ENCODE measurements around the gene LGALS14. TPM values are rescaled to one million over a fixed set of nuclear protein-coding genes. Genes with fewer than 3 reads are reported as not detected.
"Not testable (repeated sequence)": the region's sequence is repeated elsewhere in the genome, so short reads cannot be mapped to it uniquely, and the experiment has no call there.

LGALS14 gene
- total RNA-seq, 4 donors from 2014 or later, result not detected

- no peak for ATAC-seq
- peaks cover 0 to 15% (median 0%) of the 10 kb centered on the region in 3 donors for H3K4me1 ChIP-seq
These were observed 22.9 kb upstream of the LGALS14 start for GRCh38 chr19:39681416-39681815.

GRCh38 chr19:39684267-39684666 is 20.0 kb upstream of the LGALS14 start:
- Histone ChIP-seq H3K4me3 (no peak overlapping the region), H3K27ac (no peak overlapping the region), H3K36me3 (no peaks in the 10 kb centered on the region), H3K27me3 (peaks cover 4% of the 10 kb centered on the region), H3K4me1 (peaks cover 0 to 4% (median 0%) of the 10 kb centered on the region in 3 donors), H3K9me3 (peaks cover 0 to 9% (median 0%) of the 10 kb centered on the region in 3 donors)
- TF ChIP-seq EP300 (IDR thresholded peaks at IDR 0.05), result no peak
- no peak for TF ChIP-seq CTCF (IDR thresholded peaks at IDR 0.05)
- no peak for TF ChIP-seq POLR2AphosphoS5 (IDR thresholded peaks at IDR 0.05)
- no peak for TF ChIP-seq POLR2A (IDR thresholded peaks at IDR 0.05)
- ATAC-seq, result no peak
- 68 to 79% methylated on average over 3 to 4 of the region's 5 CpGs for WGBS, 2 donors (ENCODE audit: low coverage in 1 of 2)

More at GRCh38 chr19:39681416-39681815, 22.9 kb upstream of the LGALS14 start:
- Histone ChIP-seq H3K27ac (no peak overlapping the region), H3K27me3 (no peaks in the 10 kb centered on the region), H3K36me3 (no peaks in the 10 kb centered on the region), H3K4me3 (no peak overlapping the region), H3K9me3 (no peaks in the 10 kb centered on the region)
- WGBS, 2 donors (ENCODE audit: low coverage in 1 of 2), result 100% methylated on average over 1 of the region's 5 CpGs; no CpG with 5 or more reads in 1 of the 2 donors
- TF ChIP-seq POLR2A (IDR thresholded peaks at IDR 0.05) (no peak), CTCF (IDR thresholded peaks at IDR 0.05) (no peak), POLR2AphosphoS5 (IDR thresholded peaks at IDR 0.05) (no peak), EP300 (IDR thresholded peaks at IDR 0.05) (no peak)

GRCh38 chr19:39686739-39687138 is 17.5 kb upstream of the LGALS14 start:
- Histone ChIP-seq H3K4me3 (no peak overlapping the region), H3K27me3 (peaks cover 10% of the 10 kb centered on the region), H3K27ac (no peak overlapping the region), H3K36me3 (no peaks in the 10 kb centered on the region), H3K9me3 (peaks cover 0 to 14% (median 0%) of the 10 kb centered on the region in 3 donors), H3K4me1 (no peaks in the 10 kb centered on the region)
- TF ChIP-seq CTCF (IDR thresholded peaks at IDR 0.05), result no peak
- no peak for TF ChIP-seq EP300 (IDR thresholded peaks at IDR 0.05)
- no peak for TF ChIP-seq POLR2A (IDR thresholded peaks at IDR 0.05)
- TF ChIP-seq POLR2AphosphoS5 (IDR thresholded peaks at IDR 0.05), result no peak
- no peak for ATAC-seq
- WGBS, 2 donors (ENCODE audit: low coverage in 1 of 2), result 50 to 64% methylated on average over 3 of the region's 3 CpGs

GRCh38 chr19:39688637-39689036 is 15.6 kb upstream of the LGALS14 start:
- not testable (repeated sequence) for H3K36me3 ChIP-seq, ATAC-seq, H3K4me3 ChIP-seq, H3K4me1 ChIP-seq, H3K27ac ChIP-seq
- Histone ChIP-seq H3K27me3 (peaks cover 23% of the 10 kb centered on the region), H3K9me3 (peaks cover 0 to 14% (median 0%) of the 10 kb centered on the region in 3 donors)
- WGBS, 2 donors (ENCODE audit: low coverage in 1 of 2), result 51 to 81% methylated on average over 2 to 4 of the region's 4 CpGs

- no peak for ATAC-seq
- H3K4me1 ChIP-seq, result no peaks in the 10 kb centered on the region
- H3K27me3 ChIP-seq, result peaks cover 31% of the 10 kb centered on the region
- no peak overlapping the region for H3K4me3 ChIP-seq
- peaks cover 0 to 14% (median 0%) of the 10 kb centered on the region in 3 donors for H3K9me3 ChIP-seq
- 72 to 77% methylated on average over 2 to 3 of the region's 3 CpGs for WGBS, 2 donors (ENCODE audit: low coverage in 1 of 2)
- no peak overlapping the region for H3K27ac ChIP-seq
- TF ChIP-seq CTCF (IDR thresholded peaks at IDR 0.05) (no peak), POLR2A (IDR thresholded peaks at IDR 0.05) (no peak), EP300 (IDR thresholded peaks at IDR 0.05) (no peak), POLR2AphosphoS5 (IDR thresholded peaks at IDR 0.05) (no peak)
- no peaks in the 10 kb centered on the region for H3K36me3 ChIP-seq
These were observed 12.1 kb upstream of the LGALS14 start for GRCh38 chr19:39692166-39692565.
